Spleen (tissue), 11 donors: ENCODE measurements around the gene DOK5. TPM values are rescaled to one million over a fixed set of nuclear protein-coding genes. Genes with fewer than 3 reads are reported as not detected.

ENCODE experiments used
- DNase-seq: peaks from one replicate; pipeline ENCODE4 v3.0.0-alpha.2; 2020
- H3K27ac ChIP-seq, 8 donors: fragments of 200-600 bp; sonication (generic) in 7 of 8; 1 replicate in 4 of 8; 2 replicates in 4 of 8; pipeline versions ENCODE4 v1.5.0 to v1.8.0; 2016 to 2021; ENCODE audit warnings: inconsistent platforms in 4 of 8, mild to moderate bottlenecking in 4 of 8, moderate library complexity in 1 of 8
- H3K27me3 ChIP-seq, 7 donors: fragments of 200-600 bp; sonication (generic) in 6 of 7; replicated peaks in 1 of 7; 1 replicate in 4 of 7; 2 replicates in 3 of 7; pipeline versions ENCODE4 v1.5.0 to v1.8.0; 2016 to 2021; ENCODE audit warnings: inconsistent platforms in 3 of 7, mild to moderate bottlenecking in 1 of 7
- H3K36me3 ChIP-seq, 6 donors: fragments of 200-600 bp; sonication (generic) in 5 of 6; 1 replicate in 4 of 6; 2 replicates in 2 of 6; pipeline versions ENCODE4 v1.5.0 to v1.8.0; 2016 to 2021; ENCODE audit warnings: inconsistent platforms in 2 of 6
- H3K4me1 ChIP-seq, 6 donors: fragments of 200-600 bp; sonication (generic) in 5 of 6; 1 replicate in 3 of 6; 2 replicates in 3 of 6; pipeline versions ENCODE4 v1.5.0 to v1.8.0; 2016 to 2021; ENCODE audit warnings: inconsistent platforms in 3 of 6
- H3K4me3 ChIP-seq, 8 donors: fragments of 200-600 bp; sonication (generic) in 7 of 8; 1 replicate in 4 of 8; 2 replicates in 4 of 8; pipeline versions ENCODE4 v1.5.0 to v1.8.0; 2016 to 2021; ENCODE audit warnings: inconsistent platforms in 4 of 8, mild to moderate bottlenecking in 4 of 8, moderate library complexity in 2 of 8
- H3K9me3 ChIP-seq, 8 donors: fragments of 200-600 bp; sonication (generic) in 7 of 8; 1 replicate in 4 of 8; 2 replicates in 4 of 8; pipeline versions ENCODE4 v1.5.0 to v1.8.0; 2016 to 2021; ENCODE audit warnings: inconsistent platforms in 4 of 8
- POLR2A ChIP-seq, 3 donors: fragments of 450-650 bp; IDR thresholded peaks; one replicate each; pipeline ENCODE4 v1.5.1; 2017; ENCODE audit warnings: antibody characterized with exemption in 3 of 3, mild to moderate bottlenecking in 1 of 3
- POLR2AphosphoS5 ChIP-seq, 3 donors: sonication (generic); formaldehyde crosslinking; IDR thresholded peaks; one replicate each; pipeline ENCODE4 v1.5.1; 2017; ENCODE audit warnings: antibody characterized with exemption in 3 of 3
- WGBS, 5 donors: extraction: QIAGEN DNeasy Blood & Tissue Kit in 3 of 5; methylation state at CpG; one replicate each; pipeline versions ENCODE4 v1.1.5 to v1.1.7; 2013 to 2018; 5-methylcytosine and 5-hydroxymethylcytosine counted together
- intact Hi-C: fragments of 100-400 bp; cut with DNase I; formaldehyde crosslinking; loops from one replicate; pipeline ENCODE4 v1.15.0; 2023; ENCODE audit warnings: low total_unique reads
- polyA plus RNA-seq, 3 donors: library from polyadenylated mRNA; stranded (reverse); fragments of 200-250 nt; gene quantifications; one replicate each; pipeline ENCODE4 v1.2.1, GENCODE V29; 2013
- total RNA-seq, 7 donors: library from RNA; depleted of rRNA in 3 of 7; stranded (reverse); fragments of >200 nt in 3 of 7; fragmentation: NEBNext Ultra II Directional in 4 of 7; extraction: Animal tissue kit (Norgen Biotek cat#: 25700) in 4 of 7; gene quantifications; one replicate each; pipeline versions ENCODE4 v1.1.0 to v1.2.1, GENCODE V29; 2016 to 2021
- TF ChIP-seq, protein P1 (sequence below), 11 experiments: fragments of 200-600 bp in 7 of 11; fragments of 450-650 bp in 4 of 11; sonication (generic) in 4 of 11; IDR thresholded peaks in 8 of 11; conservative IDR thresholded peaks in 3 of 11; 1 replicate in 7 of 11; 2 replicates in 4 of 11; pipeline versions ENCODE4 v1.4.0 to v1.8.0; 2016 to 2021; ENCODE audit warnings: antibody characterized with exemption in 11 of 11, inconsistent platforms in 4 of 11, mild to moderate bottlenecking in 1 of 11
- donor health status: healthy with polysubstance abuse.
- donor health status: DM: no; HTN: no; CAD: no; lungs with moderate emphysema.
- donor health status: DM: no; HTN: no; CAD: no.
- donor health status: Bipolar disorder and iron deficiency.
- donor health status: healthy.
- donor health status: DM: no; HTN: no; CAD: no.
- donor health status: DM: yes; HTN: yes; CAD: no.

The DOK5 gene
- total and polyA plus RNA-seq, 10 donors: 0.17 to 0.73 (median 0.53) TPM; not detected in 3

DNA sequence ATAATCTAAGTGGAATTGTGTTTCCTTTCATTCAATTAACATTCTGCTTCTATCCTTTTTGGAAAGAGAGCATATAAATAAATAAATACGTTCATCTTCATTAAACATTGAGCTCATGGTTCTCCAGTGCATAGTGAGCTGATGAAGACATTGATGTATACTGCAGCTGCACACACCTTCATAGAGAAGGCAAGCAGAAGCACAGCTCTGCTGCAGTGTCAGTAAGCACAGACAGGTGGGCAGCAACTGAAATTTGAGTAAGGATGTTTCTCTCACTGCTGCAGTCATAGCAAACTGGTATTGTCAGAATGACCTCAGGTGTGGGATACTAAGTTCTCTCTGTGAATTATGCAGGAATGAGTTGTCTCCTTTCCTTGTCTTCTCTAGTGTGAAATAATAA, 202.9 kb downstream of the DOK5 start:
- no peak overlapping the region for H3K27ac ChIP-seq
- H3K36me3 ChIP-seq: no peaks in the 10 kb centered on the region
- WGBS, 5 donors: 51 to 70% (median 64%) methylated on average over 1 of the region's 1 CpG
- peaks cover 0 to 34% (median 5%) of the 10 kb centered on the region in 7 donors for H3K27me3 ChIP-seq
- intact Hi-C loops: no loop called here
- H3K9me3 ChIP-seq: no peaks in the 10 kb centered on the region
- no peak for DNase-seq
- H3K4me1 ChIP-seq: no peaks in the 10 kb centered on the region
- no peak overlapping the region for H3K4me3 ChIP-seq
- TF ChIP-seq, protein P1, sequence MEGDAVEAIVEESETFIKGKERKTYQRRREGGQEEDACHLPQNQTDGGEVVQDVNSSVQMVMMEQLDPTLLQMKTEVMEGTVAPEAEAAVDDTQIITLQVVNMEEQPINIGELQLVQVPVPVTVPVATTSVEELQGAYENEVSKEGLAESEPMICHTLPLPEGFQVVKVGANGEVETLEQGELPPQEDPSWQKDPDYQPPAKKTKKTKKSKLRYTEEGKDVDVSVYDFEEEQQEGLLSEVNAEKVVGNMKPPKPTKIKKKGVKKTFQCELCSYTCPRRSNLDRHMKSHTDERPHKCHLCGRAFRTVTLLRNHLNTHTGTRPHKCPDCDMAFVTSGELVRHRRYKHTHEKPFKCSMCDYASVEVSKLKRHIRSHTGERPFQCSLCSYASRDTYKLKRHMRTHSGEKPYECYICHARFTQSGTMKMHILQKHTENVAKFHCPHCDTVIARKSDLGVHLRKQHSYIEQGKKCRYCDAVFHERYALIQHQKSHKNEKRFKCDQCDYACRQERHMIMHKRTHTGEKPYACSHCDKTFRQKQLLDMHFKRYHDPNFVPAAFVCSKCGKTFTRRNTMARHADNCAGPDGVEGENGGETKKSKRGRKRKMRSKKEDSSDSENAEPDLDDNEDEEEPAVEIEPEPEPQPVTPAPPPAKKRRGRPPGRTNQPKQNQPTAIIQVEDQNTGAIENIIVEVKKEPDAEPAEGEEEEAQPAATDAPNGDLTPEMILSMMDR (IDR thresholded peaks at IDR 0.05 in 8 of 11, conservative IDR thresholded peaks at IDR 0.05 in 3 of 11): no peak
- TF ChIP-seq POLR2A (IDR thresholded peaks at IDR 0.05) (no peak), POLR2AphosphoS5 (IDR thresholded peaks at IDR 0.05) (no peak)

DNA sequence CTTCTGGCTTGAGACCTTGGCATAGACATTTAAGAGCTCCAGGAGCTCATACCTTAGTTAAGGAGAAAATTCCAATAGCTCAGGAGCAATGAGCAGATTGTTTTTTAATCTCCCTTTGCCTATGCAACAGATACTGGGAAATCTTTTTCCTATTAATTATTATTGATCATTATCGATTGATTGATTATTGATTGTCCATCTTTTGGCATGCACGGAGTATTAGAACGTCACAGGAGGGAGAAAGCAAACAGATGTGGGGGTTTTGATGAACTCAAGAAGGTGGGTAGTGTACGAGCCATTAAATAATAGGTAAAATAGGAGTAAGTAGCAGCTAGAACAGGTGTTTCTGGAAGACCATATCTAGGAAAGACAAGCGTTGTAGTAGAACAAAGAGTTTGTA, 205.0 kb downstream of the DOK5 start:
- WGBS, 5 donors: 32 to 42% (median 40%) methylated on average over 5 of the region's 5 CpGs
- DNase-seq: no peak

DNA sequence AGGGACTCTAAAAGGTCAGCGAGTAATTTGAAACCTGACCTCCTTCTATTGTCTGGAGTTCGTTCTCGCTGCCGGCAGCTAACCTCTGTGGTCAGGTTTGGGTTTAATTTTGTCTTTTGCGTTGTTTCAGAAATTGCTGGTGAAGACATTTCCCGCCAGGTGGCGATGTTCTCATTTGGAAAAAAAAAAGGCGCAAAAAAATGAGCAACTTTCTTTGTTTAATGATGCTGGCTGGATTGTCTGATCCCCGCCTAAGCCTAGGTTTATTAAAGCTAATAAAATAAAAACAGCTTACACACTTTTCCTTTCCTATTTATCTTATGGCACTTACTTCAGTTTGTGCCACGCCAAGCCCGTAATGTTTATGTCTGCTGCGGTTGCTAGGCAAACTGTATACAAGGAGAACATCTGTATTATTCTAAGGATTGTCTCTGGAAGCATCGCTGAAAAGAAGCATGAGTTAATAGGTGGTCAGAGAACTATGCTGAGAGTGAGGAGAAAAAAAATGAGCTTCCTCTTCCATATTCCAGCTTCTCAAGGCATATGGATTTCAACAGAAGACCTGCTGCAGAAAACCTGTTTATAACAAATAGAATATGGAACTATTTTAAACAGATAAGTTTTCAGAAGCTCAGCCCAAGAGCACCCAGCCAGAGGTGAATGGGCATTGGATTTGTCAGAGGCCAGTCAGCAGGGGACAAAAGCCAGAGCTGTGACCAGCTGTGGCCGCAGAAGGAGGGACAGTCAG, 205.7 kb downstream of the DOK5 start:
- TF ChIP-seq, protein P1 (IDR thresholded peaks at IDR 0.05 in 8 of 11, conservative IDR thresholded peaks at IDR 0.05 in 3 of 11): peak in 7 of 11 experiments; percentile 21 to 57 (median 44)
- no peak for TF ChIP-seq POLR2AphosphoS5 (IDR thresholded peaks at IDR 0.05)
- intact Hi-C loops: no loop called here
- Histone ChIP-seq H3K27me3 (peaks cover 0 to 52% (median 5%) of the 10 kb centered on the region in 7 donors), H3K4me1 (no peaks in the 10 kb centered on the region), H3K9me3 (no peaks in the 10 kb centered on the region), H3K4me3 (no peak overlapping the region), H3K36me3 (no peaks in the 10 kb centered on the region), H3K27ac (no peak overlapping the region)
- DNase-seq: no peak
- 24 to 28% (median 26%) methylated on average over 14 of the region's 14 CpGs for WGBS, 5 donors

More for the DNA sequence above, 205.0 kb downstream of the DOK5 start:
- TF ChIP-seq, protein P1 (IDR thresholded peaks at IDR 0.05 in 8 of 11, conservative IDR thresholded peaks at IDR 0.05 in 3 of 11): no peak
- no peak for TF ChIP-seq POLR2A (IDR thresholded peaks at IDR 0.05)
- TF ChIP-seq POLR2AphosphoS5 (IDR thresholded peaks at IDR 0.05): no peak
- no peaks in the 10 kb centered on the region for H3K36me3 ChIP-seq
- no peak overlapping the region for H3K27ac ChIP-seq
- H3K4me1 ChIP-seq: no peaks in the 10 kb centered on the region
- H3K9me3 ChIP-seq: no peaks in the 10 kb centered on the region
- H3K27me3 ChIP-seq: peaks cover 0 to 47% (median 5%) of the 10 kb centered on the region in 7 donors
- no peak overlapping the region for H3K4me3 ChIP-seq
- intact Hi-C loops: no loop called here

DNA sequence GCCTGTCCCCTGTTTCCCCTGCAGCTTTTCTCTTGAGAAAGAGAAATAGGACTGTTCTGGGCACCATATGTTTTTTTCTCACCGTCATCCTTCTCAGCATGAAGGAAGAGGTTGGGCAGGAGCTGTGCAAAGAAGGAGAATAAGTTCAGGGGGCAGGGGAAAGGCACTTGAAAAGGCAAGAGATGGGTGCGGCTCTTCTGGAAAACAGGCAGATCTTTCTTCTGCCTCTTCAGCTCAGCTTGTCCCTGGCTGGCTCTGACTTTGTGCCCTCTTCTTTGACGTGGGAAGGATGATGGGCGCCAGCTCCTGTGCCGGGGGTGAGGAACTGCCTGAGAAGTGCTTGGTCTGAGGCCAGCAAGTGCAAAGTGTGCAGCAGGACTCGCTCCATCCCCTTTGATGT, 206.5 kb downstream of the DOK5 start:
- WGBS, 5 donors: 24 to 44% (median 42%) methylated on average over 6 of the region's 6 CpGs
- no peak overlapping the region for H3K27ac ChIP-seq
- H3K9me3 ChIP-seq: no peaks in the 10 kb centered on the region
- no peak for DNase-seq
- no peaks in the 10 kb centered on the region for H3K36me3 ChIP-seq
- H3K4me3 ChIP-seq: no peak overlapping the region
- intact Hi-C loops: no loop called here
- no peak for TF ChIP-seq POLR2AphosphoS5 (IDR thresholded peaks at IDR 0.05)
- TF ChIP-seq POLR2A (IDR thresholded peaks at IDR 0.05): no peak
- TF ChIP-seq, protein P1 (IDR thresholded peaks at IDR 0.05 in 8 of 11, conservative IDR thresholded peaks at IDR 0.05 in 3 of 11): no peak
- H3K27me3 ChIP-seq: peaks cover 0 to 52% (median 5%) of the 10 kb centered on the region in 7 donors
- H3K4me1 ChIP-seq: no peaks in the 10 kb centered on the region
